Common myeloid progenitor, CD34-positive (primary cell): Measurements from ENCODE around the gene CKLF.

Experiments used
- CTCF ChIA-PET: fragments of 350-600 bp; sonication (Branson Sonifier 250); formaldehyde crosslinking; loops from one replicate; lab custom pipeline; 2021; ENCODE audit warnings: antibody characterized with exemption; lab: Charles Lee
- POLR2A ChIA-PET: fragments of 350-600 bp; sonication (Branson Sonifier 250); formaldehyde crosslinking; loops from one replicate; lab custom pipeline; 2021; ENCODE audit warnings: antibody characterized with exemption; lab: Charles Lee
- DNase-seq, 3 donors: peaks; one replicate each; pipeline versions ENCODE4 v3.0.0 to v3.0.0-alpha.2; 2013
- H3K27ac ChIP-seq, 2 experiments: 1 replicate in 1 of 2; 2 replicates in 1 of 2; pipeline ENCODE4 v1.7.0; 2013; ENCODE audit warnings: inconsistent platforms in 2 of 2, low read length in 2 of 2, mild to moderate bottlenecking in 2 of 2, low read depth in 1 of 2, moderate library complexity in 1 of 2; ENCODE audit not compliant: severe bottlenecking in 2 of 2, insufficient read depth in 1 of 2, poor library complexity in 1 of 2
- H3K27me3 ChIP-seq, 5 experiments: replicated peaks in 2 of 5; 1 replicate in 3 of 5; 2 replicates in 2 of 5; pipeline versions ENCODE4 v1.6.1 to v1.7.0; 2013; ENCODE audit warnings: low read length in 4 of 5, mild to moderate bottlenecking in 2 of 5, moderate library complexity in 2 of 5, inconsistent platforms in 1 of 5; ENCODE audit not compliant: insufficient read depth in 5 of 5, control insufficient read depth in 4 of 5
- H3K36me3 ChIP-seq, 4 experiments: 1 replicate in 2 of 4; 2 replicates in 2 of 4; pipeline versions ENCODE4 v1.6.1 to v1.7.0; 2013; ENCODE audit warnings: low read length in 3 of 4, control low read depth in 1 of 4, mild to moderate bottlenecking in 1 of 4; ENCODE audit not compliant: control insufficient read depth in 4 of 4, insufficient read depth in 4 of 4
- H3K4me1 ChIP-seq, 4 experiments: 1 replicate in 3 of 4; 2 replicates in 1 of 4; pipeline versions ENCODE4 v1.6.1 to v1.7.1; 2013; ENCODE audit warnings: low read length in 3 of 4, mild to moderate bottlenecking in 3 of 4, control low read depth in 1 of 4, inconsistent platforms in 1 of 4, moderate library complexity in 1 of 4; ENCODE audit not compliant: control insufficient read depth in 4 of 4, insufficient read depth in 4 of 4; ENCODE audit errors: control extremely low read depth in 1 of 4
- H3K4me3 ChIP-seq, 7 experiments: 1 replicate in 4 of 7; 2 replicates in 3 of 7; pipeline versions ENCODE4 v1.5.1 to v1.7.0; 2013; ENCODE audit warnings: mild to moderate bottlenecking in 7 of 7, low read length in 6 of 7, moderate library complexity in 6 of 7, inconsistent platforms in 2 of 7, low read depth in 2 of 7, control low read depth in 1 of 7; ENCODE audit not compliant: insufficient read depth in 4 of 7, control insufficient read depth in 1 of 7; ENCODE audit errors: extremely low read depth in 1 of 7
- H3K9me3 ChIP-seq, 5 experiments: 1 replicate in 4 of 5; 2 replicates in 1 of 5; pipeline versions ENCODE4 v1.6.1 to v1.7.1; 2013; ENCODE audit warnings: low read length in 4 of 5, mild to moderate bottlenecking in 2 of 5, inconsistent platforms in 1 of 5, low read depth in 1 of 5, moderate library complexity in 1 of 5; ENCODE audit not compliant: control insufficient read depth in 4 of 5, insufficient read depth in 2 of 5; ENCODE audit errors: control extremely low read depth in 1 of 5
- WGBS: methylation state at CpG from one replicate; pipeline ENCODE4 v1.1.5; 2013; ENCODE audit not compliant: insufficient coverage; 5-methylcytosine and 5-hydroxymethylcytosine counted together

CKLF gene

GRCh38 chr16:66574531-66574930, 22.2 kb downstream of the CKLF start:
- Histone ChIP-seq H3K36me3 (peaks cover 0 to 4% (median 0%) of the 10 kb centered on the region in 4 experiments), H3K4me1 (peaks cover 14 to 60% (median 42%) of the 10 kb centered on the region in 4 experiments), H3K27ac (no peak overlapping the region), H3K9me3 (no peaks in the 10 kb centered on the region), H3K4me3 (no peak overlapping the region), H3K27me3 (peaks cover 0 to 1% (median 0%) of the 10 kb centered on the region in 5 experiments)
- peak in 2 of 3 donors; percentile 62 to 75 for DNase-seq
- whole genome bisulfite sequencing: 63% methylated on average over 1 of the region's 3 CpGs
- CTCF ChIA-PET: interaction anchor here (0.9 to 9.9 kb wide), 8 partner anchors 8 to 95 kb away, joined by 3 to 82 read pairs (median 4); partner anchors contain the start of gene CMTM1
- POLR2A ChIA-PET: interaction anchor here (1.7 kb wide), 1 partner anchor 22 kb away, joined by 6 read pairs; the partner anchor contains the start of gene CKLF

- no peak for DNase-seq
- ChIA-PET CTCF (interaction anchor here (0.9 to 9.9 kb wide), 10 partner anchors 8 to 96 kb away, joined by 3 to 82 read pairs (median 6); partner anchors contain the start of genes CKLF and CMTM1), POLR2A (interaction anchor here (1.7 kb wide), 1 partner anchor 22 kb away, joined by 6 read pairs; the partner anchor contains the start of gene CKLF)
- H3K27me3 ChIP-seq: peaks cover 0 to 1% (median 0%) of the 10 kb centered on the region in 5 experiments
- 93% methylated on average over 3 of the region's 3 CpGs for WGBS
- peaks cover 14 to 60% (median 44%) of the 10 kb centered on the region in 4 experiments for H3K4me1 ChIP-seq
- H3K9me3 ChIP-seq: no peaks in the 10 kb centered on the region
- no peak overlapping the region for H3K27ac ChIP-seq
- peaks cover 0 to 4% (median 0%) of the 10 kb centered on the region in 4 experiments for H3K36me3 ChIP-seq
- H3K4me3 ChIP-seq: no peak overlapping the region
Measured at GRCh38 chr16:66575060-66575459, 22.7 kb downstream of the CKLF start.

GRCh38 chr16:66576296-66576695, 23.9 kb downstream of the CKLF start:
- DNase-seq: no peak
- peaks cover 12 to 56% (median 42%) of the 10 kb centered on the region in 4 experiments for H3K4me1 ChIP-seq
- peaks cover 0 to 1% (median 0%) of the 10 kb centered on the region in 5 experiments for H3K27me3 ChIP-seq
- CTCF ChIA-PET: interaction anchor here (1.9 to 9.9 kb wide), 5 partner anchors 12 to 54 kb away, joined by 6 to 82 read pairs (median 13); partner anchors contain the start of genes CKLF and CMTM1
- POLR2A ChIA-PET: no interaction called here
- no peaks in the 10 kb centered on the region for H3K36me3 ChIP-seq
- H3K9me3 ChIP-seq: no peaks in the 10 kb centered on the region
- 96% methylated on average over 4 of the region's 5 CpGs for WGBS
- no peak overlapping the region for H3K27ac ChIP-seq
- no peak overlapping the region for H3K4me3 ChIP-seq

GRCh38 chr16:66578651-66579531, 26.5 kb downstream of the CKLF start, which contains the start of gene CMTM2:
CMTM2 (plus strand) TSS chr16:66579463; CDS start chr16:66579608, 145 bp downstream.
- no peak within 1 kb of the TSS for H3K27ac ChIP-seq
- POLR2A ChIA-PET: interaction anchor here (0.6 to 1.7 kb wide), 3 partner anchors 9 to 25 kb away, joined by 3 to 4 read pairs (median 3); no protein-coding TSS in a partner anchor
- WGBS: 11% methylated on average over 67 of the region's 77 CpGs
- no peaks in the 10 kb centered on the region for H3K36me3 ChIP-seq
- H3K4me3 ChIP-seq: peak within 1 kb of the TSS in 4 of 7 experiments; percentile 7 to 59 (median 46)
- no peaks in the 10 kb centered on the region for H3K9me3 ChIP-seq
- peak; percentile 83 to 97 (median 95) for DNase-seq
- H3K4me1 ChIP-seq: peaks cover 8 to 38% (median 26%) of the 10 kb centered on the region in 4 experiments
- H3K27me3 ChIP-seq: peaks cover 0 to 1% (median 0%) of the 10 kb centered on the region in 5 experiments
- CTCF ChIA-PET: interaction anchor here (0.8 to 9.9 kb wide), 12 partner anchors 11 to 92 kb away, joined by 3 to 82 read pairs (median 6); partner anchors contain the start of gene CMTM1

- peaks cover 8 to 36% (median 29%) of the 10 kb centered on the region in 4 experiments for H3K4me1 ChIP-seq
- H3K4me3 ChIP-seq: no peak overlapping the region
- no peaks in the 10 kb centered on the region for H3K9me3 ChIP-seq
- no peak for DNase-seq
- no peaks in the 10 kb centered on the region for H3K36me3 ChIP-seq
- WGBS: 95% methylated on average over 4 of the region's 4 CpGs
- H3K27me3 ChIP-seq: peaks cover 0 to 1% (median 0%) of the 10 kb centered on the region in 5 experiments
- ChIA-PET CTCF (interaction anchor here (1.2 to 6.1 kb wide), 9 partner anchors 9 to 100 kb away, joined by 3 to 41 read pairs (median 5); no protein-coding TSS in a partner anchor), POLR2A (no interaction called here)
- H3K27ac ChIP-seq: no peak overlapping the region
Measured at GRCh38 chr16:66580605-66581209, 28.3 kb downstream of the CKLF start.

GRCh38 chr16:66581246-66581952, 29.0 kb downstream of the CKLF start:
- Histone ChIP-seq H3K9me3 (no peaks in the 10 kb centered on the region), H3K36me3 (no peaks in the 10 kb centered on the region), H3K27me3 (peaks cover 0 to 1% (median 0%) of the 10 kb centered on the region in 5 experiments), H3K4me1 (peaks cover 8 to 43% (median 36%) of the 10 kb centered on the region in 4 experiments), H3K4me3 (no peak overlapping the region), H3K27ac (no peak overlapping the region)
- 100% methylated on average over 2 of the region's 3 CpGs for WGBS
- ChIA-PET POLR2A (no interaction called here), CTCF (interaction anchor here (1.3 to 6.1 kb wide), 10 partner anchors 8 to 101 kb away, joined by 3 to 41 read pairs (median 6); no protein-coding TSS in a partner anchor)
- no peak for DNase-seq
